NCI-H187 treated with DMSO at 0.1 percent for 48 hours (cell line): ENCODE results near the gene KLK1.
"Not testable (repeated sequence)": the region's sequence is repeated elsewhere in the genome, so short reads cannot be mapped to it uniquely, and the experiment has no call there.

Source experiments
- DNase-seq: peaks from one replicate; lab custom pipeline; 2025; lab: John Stamatoyannopoulos, UW

KLK1 gene

GRCh38 chr19:50814883-50815282, 8.7 kb downstream of the KLK1 start:
- DNase-seq = no peak

GRCh38 chr19:50812474-50812873, 11.1 kb downstream of the KLK1 start:
- no peak for DNase-seq

GRCh38 chr19:50811622-50812238, 11.9 kb downstream of the KLK1 start:
- DNase-seq = not testable (repeated sequence)

- no peak for DNase-seq
These were observed 14.7 kb downstream of the KLK1 start for GRCh38 chr19:50808856-50809255.

GRCh38 chr19:50804420-50805272, 18.9 kb downstream of the KLK1 start:
- peak; percentile 93 for DNase-seq

GRCh38 chr19:50803633-50804419, 19.8 kb downstream of the KLK1 start:
- no peak for DNase-seq

- DNase-seq = no peak
These were observed 22.5 kb downstream of the KLK1 start for GRCh38 chr19:50801107-50801506.

GRCh38 chr19:50799547-50799851, 24.1 kb downstream of the KLK1 start:
- DNase-seq = no peak

GRCh38 chr19:50798659-50799546, 24.7 kb downstream of the KLK1 start:
- no peak for DNase-seq

- DNase-seq = no peak
These were observed 25.6 kb downstream of the KLK1 start for GRCh38 chr19:50797781-50798658.

GRCh38 chr19:50797429-50797780, 26.2 kb downstream of the KLK1 start:
- no peak for DNase-seq

- no peak for DNase-seq
These were observed 26.8 kb downstream of the KLK1 start for GRCh38 chr19:50796634-50797428.

- DNase-seq = no peak
These were observed 27.4 kb downstream of the KLK1 start for GRCh38 chr19:50796128-50796633.

- no peak for DNase-seq
These were observed 27.9 kb downstream of the KLK1 start for GRCh38 chr19:50795664-50796073.

- DNase-seq = no peak
These were observed 28.5 kb downstream of the KLK1 start for GRCh38 chr19:50794876-50795663.

- no peak for DNase-seq
These were observed 29.3 kb downstream of the KLK1 start for GRCh38 chr19:50794074-50794875.

- DNase-seq = no peak
These were observed 30.0 kb downstream of the KLK1 start for GRCh38 chr19:50793558-50794065.
